ENCODE measurements around the gene NPAT. TPM values are rescaled to one million over a fixed set of nuclear protein-coding genes. Genes with fewer than 3 reads are reported as not detected.

Gene NPAT
- total RNA-seq, 1 experiment from 2014 or later: 16.6 TPM

DNA sequence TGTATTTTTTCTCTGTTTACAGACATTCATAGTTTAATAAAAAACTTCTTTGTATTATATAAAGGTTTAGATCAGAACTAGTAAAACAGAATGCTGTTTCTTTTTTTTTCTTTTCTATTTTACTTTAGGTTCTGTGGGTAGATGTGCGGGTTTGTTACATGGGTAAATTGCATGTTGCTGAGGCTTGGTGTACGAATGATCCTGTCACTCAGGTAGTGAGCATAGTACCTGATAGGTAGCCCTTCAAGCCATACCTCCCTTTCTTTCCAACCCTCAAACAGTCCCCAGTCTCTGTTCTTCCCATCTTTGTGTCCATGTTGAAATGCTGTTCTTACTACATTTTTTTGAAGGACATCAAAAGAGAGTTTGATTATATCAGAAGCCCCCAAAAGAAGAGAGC lies 3.6 kb upstream of the NPAT start:
- Histone ChIP-seq H3K27ac (ENCODE audit: low read length) (no peak overlapping the region), H3K4me1 (ENCODE audit: control insufficient read depth, insufficient read depth, low read length) (peaks cover 16% of the 10 kb centered on the region), H3K27me3 (ENCODE audit: control insufficient read depth, insufficient read depth, low read length) (no peaks in the 10 kb centered on the region), H3K4me3 (ENCODE audit: low read depth in 2 of 2, low read length in 2 of 2) (no peak overlapping the region), H3K9me3 (ENCODE audit: control insufficient read depth, insufficient read depth, low read depth, low read length) (no peaks in the 10 kb centered on the region), H3K36me3 (ENCODE audit: control insufficient read depth, insufficient read depth, low read length) (peaks cover 25% of the 10 kb centered on the region)
- TF ChIP-seq CTCF (IDR thresholded peaks at IDR 0.05) (no peak), TCF7L2 (IDR thresholded peaks at IDR 0.05; ENCODE audit: low read depth, low read length) (no peak), REST (IDR thresholded peaks at IDR 0.05; ENCODE audit: insufficient read depth in 1 of 2, low read depth in 2 of 2, low read length in 1 of 2) (no peak), POLR2AphosphoS5 (IDR thresholded peaks at IDR 0.05; ENCODE audit: low read depth, low read length) (no peak), SIN3A (IDR thresholded peaks at IDR 0.05; ENCODE audit: borderline replicate concordance, insufficient read depth, low read depth, low read length) (no peak)
- DNase-seq (ENCODE audit: low read depth, low spot score) (no peak), ATAC-seq (no peak)
- CTCF ChIA-PET: interaction anchor here (0.5 kb wide), 1 partner anchor 108 kb away, joined by 4 read pairs; no protein-coding TSS in a partner anchor
- in situ Hi-C loops (cut with HindIII; ENCODE audit: low pct_unique_long_range_greater_than_20kb, low sequenced_read_pairs) (no loop called here), intact Hi-C loops (cut with micrococcal nuclease; ENCODE audit: unreplicated experiment) (no loop called here)
- POLR2A ChIA-PET: interaction anchor here (0.6 kb wide), 2 partner anchors 126 to 205 kb away, joined by 3 read pairs; no protein-coding TSS in a partner anchor
- no TSS peak for BruUV-seq (replicated peaks)

- BruUV-seq (replicated peaks): TSS peak; percentile 51
- intact Hi-C loops (cut with micrococcal nuclease; ENCODE audit: unreplicated experiment): no loop called here
- H3K9me3 ChIP-seq (ENCODE audit: control insufficient read depth, insufficient read depth, low read depth, low read length): no peaks in the 10 kb centered on the region
These were observed 2.7 kb upstream of the NPAT start for GRCh38 chr11:108224911-108225786.

More at GRCh38 chr11:108224911-108225786, 2.7 kb upstream of the NPAT start:
- TF ChIP-seq POLR2AphosphoS5 (IDR thresholded peaks at IDR 0.05; ENCODE audit: low read depth, low read length) (no peak), REST (IDR thresholded peaks at IDR 0.05; ENCODE audit: insufficient read depth in 1 of 2, low read depth in 2 of 2, low read length in 1 of 2) (no peak), SIN3A (IDR thresholded peaks at IDR 0.05; ENCODE audit: borderline replicate concordance, insufficient read depth, low read depth, low read length) (no peak), CTCF (IDR thresholded peaks at IDR 0.05) (no peak), TCF7L2 (IDR thresholded peaks at IDR 0.05; ENCODE audit: low read depth, low read length) (no peak)
- no peak for DNase-seq (ENCODE audit: low read depth, low spot score)
- H3K27me3 ChIP-seq (ENCODE audit: control insufficient read depth, insufficient read depth, low read length): no peaks in the 10 kb centered on the region
- in situ Hi-C loops (cut with HindIII; ENCODE audit: low pct_unique_long_range_greater_than_20kb, low sequenced_read_pairs): no loop called here
- ATAC-seq: no peak
- ChIA-PET POLR2A (interaction anchor here (0.6 kb wide), 1 partner anchor 204 kb away, joined by 3 read pairs; no protein-coding TSS in a partner anchor), CTCF (interaction anchor here (0.5 kb wide), 1 partner anchor 107 kb away, joined by 4 read pairs; no protein-coding TSS in a partner anchor)
- peaks cover 25% of the 10 kb centered on the region for H3K4me1 ChIP-seq (ENCODE audit: control insufficient read depth, insufficient read depth, low read length)
- peak overlapping the region; percentile 100; the same call in 1 of the 2 replicates for H3K27ac ChIP-seq (ENCODE audit: low read length)
- peaks cover 25% of the 10 kb centered on the region for H3K36me3 ChIP-seq (ENCODE audit: control insufficient read depth, insufficient read depth, low read length)
- H3K4me3 ChIP-seq (ENCODE audit: low read depth in 2 of 2, low read length in 2 of 2): peak overlapping the region in 1 of 2 experiments; percentile 93; a peak in 3 of 4 replicates

All from Panc1 (cell line).